ENCODE data around the gene ACIN1.
"Not testable (repeated sequence)": the region's sequence is repeated elsewhere in the genome, so short reads cannot be mapped to it uniquely, and the experiment has no call there.

Gene ACIN1

DNA sequence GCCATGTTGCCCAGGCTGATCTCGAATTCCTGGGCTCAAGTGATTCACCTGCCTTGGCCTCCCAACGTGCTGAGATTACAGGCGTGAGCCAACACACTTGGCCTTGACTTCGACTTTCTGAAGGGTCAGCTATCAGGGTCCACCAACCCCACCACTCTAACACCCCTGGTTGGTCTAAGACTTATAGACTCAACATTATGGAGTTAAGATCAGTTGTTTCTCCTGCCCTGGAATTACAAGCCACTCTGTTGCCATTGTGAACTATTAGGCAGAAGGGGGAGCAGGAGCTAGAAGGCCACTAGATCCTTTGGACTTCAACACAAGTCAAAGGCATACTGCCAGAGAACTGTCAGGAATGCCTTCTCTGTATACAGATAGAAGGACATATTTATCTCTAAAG, 54.8 kb downstream of the ACIN1 start:
- no peak for DNase-seq

DNA sequence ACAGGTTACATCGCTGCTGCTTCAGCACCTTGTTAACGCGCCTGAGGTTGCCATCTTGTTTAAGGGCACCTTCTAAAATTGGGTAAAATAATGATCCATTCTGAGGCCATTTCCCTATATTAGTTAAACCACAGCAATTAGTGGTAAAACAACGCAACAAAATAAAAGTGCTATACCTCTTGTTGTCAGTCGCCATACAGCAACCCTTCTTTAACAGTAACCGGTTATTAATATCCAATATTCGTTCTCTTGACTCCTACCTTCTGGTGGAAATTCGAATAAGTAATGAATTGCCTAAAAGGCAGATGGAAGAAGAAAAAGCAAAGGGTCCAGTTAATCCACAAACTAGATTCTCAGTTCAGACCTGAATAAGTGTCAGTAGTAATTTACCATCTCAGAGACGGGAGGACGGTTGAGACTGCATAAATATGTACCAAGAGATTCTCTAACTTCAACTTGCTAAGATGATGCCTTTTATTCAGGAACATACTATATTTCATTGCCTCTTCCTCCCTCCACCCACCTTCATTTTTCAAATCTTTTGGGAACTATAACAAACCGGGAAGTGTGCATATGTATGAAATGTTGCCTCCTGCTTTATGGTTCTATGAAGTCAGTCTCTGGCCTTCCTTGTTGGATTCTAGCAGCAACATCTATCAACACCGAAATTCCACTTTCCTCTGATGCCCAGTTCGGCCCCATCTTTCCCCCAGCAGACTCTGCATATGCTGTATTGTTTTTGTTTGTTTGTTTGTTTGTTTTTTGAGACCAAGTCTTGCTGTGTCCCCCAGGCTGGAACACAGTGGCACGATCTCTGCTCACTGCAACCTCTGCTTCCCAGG, 59.4 kb downstream of the ACIN1 start:
- DNase-seq, result no peak

DNA sequence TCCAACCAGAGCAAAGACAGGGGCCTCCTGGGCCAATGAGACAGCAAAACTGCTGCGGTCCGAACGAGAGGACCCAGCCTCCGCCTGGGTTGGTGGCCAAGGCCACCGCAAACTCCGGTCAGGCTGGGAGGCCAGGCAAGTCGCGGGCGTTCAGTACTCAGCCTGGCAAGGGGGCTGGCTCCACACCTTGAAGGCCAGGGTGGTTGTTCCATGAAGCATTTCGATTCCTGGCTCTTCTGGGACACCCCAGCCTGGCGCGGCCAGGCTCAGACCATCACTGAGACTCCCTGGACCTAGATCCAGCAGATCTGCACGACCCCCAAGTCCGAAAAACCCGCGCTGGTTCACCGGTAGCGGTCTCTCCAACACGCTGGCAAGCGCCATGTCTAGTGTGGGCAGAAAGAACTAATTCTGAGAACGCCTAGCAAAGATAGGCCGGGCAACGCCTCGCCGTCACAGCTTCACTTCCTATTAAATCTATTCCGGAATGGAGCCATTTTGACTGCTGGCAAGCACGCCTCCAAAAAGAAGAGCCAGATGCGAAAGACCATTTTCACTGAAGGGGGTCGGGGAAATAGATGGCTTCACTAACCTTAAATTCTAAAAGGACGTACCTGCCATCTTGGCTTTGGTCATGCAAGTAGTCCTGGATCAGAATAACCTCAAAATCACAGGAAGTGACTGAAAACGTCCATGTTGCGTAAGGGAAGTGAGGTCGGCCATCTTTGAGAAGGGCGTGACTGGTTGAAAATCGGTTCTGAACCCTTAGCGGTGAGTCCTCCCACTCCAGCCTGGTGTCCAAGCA, 60.2 kb downstream of the ACIN1 start, which contains the start of gene PSMB5:
Gene PSMB5 (minus strand): TSS at position 403 of the 805 bp plus-strand sequence. CDS start 19 bp downstream, at position 384.
- DNase-seq, result peak; percentile 94

DNA sequence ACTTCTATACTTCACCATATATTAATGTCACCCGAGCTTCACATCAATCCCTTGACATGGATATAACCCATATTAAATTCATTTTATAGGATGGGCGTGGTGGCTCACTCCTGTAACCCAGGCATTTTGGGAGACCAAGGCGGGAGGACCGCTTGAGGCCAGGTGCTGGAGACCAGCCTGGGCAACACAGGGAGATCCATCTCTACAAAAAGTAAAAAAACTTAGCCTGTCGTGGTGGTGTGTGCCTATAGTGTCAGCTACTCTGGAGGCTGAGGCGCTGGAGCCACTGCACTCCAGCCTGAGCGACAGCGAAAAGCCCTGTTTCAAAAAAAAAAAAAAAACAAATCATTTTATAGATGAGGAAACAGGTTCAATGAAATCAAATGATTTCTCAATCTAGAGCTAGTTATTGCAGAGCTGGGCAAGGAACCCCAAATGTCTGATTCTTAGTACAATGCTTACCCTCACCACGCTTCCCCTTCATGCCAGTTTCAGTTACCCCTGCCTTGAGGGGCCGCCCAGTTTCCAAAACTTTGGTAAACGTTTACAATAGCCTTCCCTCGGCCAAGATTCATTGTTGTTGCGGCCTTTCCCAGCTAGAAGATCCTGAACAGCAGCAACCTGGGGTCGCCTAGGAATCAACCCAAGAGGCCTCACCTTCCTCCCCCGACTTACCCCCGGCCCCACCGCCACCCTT, 61.0 kb downstream of the ACIN1 start:
- no peak for DNase-seq

DNA sequence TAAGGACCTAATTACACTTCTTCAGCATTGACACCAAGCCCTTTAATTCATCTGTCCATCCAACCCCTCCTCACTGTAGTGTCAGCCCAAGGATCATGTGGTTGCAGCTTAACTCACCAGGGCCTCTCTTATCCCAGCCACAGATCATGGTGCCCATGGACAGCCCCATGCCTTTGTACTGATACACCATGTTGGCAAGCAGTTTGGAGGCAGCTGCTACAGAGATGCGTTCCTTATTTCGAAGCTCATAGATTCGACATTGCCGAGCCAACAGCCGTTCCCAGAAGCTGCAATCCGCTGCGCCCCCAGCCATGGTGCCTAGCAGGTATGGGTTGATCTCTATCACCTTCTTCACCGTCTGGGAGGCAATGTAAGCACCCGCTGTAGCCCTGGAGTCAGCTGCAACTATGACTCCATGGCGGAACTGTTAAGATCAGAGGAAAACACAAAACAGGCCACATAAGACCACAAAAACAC, 61.6 kb downstream of the ACIN1 start:
- no peak for DNase-seq

DNA sequence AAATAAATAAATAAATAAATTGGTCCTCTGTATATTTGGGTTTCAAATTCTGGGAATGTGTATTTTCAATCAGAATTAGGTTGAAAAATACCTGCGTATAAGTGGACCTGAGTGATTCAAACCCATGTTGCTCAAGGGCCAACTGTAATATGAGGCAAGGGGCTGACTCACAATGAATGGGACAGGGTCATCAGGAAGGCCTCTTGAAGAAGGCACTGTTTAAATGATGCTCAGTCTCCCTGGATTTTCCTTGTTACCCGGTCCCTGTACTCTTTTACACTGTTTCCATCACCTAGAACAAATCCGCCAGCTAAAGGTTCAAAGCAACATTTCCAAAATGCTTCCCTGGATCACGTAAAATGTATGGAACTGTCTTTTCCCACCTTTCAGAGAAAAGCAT, 64.0 kb downstream of the ACIN1 start:
- no peak for DNase-seq

DNA sequence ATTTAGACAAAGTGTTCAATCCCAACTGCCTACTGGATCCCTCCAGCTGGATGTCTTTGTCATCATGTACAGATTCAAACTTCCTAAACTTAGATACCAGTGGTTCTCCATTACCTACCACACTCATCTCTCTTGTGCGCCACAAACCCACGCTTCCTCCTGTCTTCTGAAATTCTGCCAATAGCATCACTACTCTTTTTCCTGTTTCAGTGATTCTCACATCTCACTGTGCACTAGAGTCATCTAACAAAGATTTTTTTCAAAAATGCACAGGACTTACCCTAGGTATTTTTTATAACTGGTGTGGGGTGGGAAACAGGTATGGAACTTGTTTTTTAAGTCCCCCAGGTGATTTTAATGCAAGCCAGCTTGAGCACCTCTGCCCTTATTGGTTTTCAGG, 66.1 kb downstream of the ACIN1 start:
- DNase-seq, result peak; percentile 49

DNA sequence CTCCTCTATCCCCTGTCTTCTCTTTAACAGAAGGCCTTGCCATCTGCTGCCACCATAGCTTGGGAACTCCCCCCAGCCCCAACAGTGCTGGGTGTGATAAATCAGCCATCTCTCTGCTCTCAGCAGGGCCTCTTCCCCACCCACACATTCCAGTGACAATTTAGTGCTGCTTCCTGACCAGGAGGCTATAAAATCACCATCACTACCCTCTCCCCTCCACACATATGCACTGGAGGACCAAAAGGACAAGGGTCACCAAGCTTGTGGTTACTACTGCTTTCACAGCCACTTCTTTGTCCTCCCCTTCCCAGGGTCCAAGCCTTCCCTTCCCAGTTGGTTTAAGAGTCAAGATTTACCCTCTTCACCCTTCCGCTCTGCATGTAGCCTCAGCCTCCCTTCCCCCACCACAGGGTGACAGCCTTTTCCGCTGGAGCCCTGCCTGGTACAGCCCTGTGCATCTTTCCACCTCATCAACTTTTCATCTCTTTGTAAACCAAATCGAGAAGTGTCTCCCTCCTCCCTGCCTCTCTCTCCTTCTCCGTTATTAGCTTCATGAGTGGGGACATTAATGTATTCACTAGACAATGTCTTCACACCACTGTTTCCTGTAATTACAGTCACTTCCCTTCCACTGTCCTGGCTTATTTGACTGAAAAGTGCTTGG, 69.7 kb downstream of the ACIN1 start:
- DNase-seq, result no peak

DNA sequence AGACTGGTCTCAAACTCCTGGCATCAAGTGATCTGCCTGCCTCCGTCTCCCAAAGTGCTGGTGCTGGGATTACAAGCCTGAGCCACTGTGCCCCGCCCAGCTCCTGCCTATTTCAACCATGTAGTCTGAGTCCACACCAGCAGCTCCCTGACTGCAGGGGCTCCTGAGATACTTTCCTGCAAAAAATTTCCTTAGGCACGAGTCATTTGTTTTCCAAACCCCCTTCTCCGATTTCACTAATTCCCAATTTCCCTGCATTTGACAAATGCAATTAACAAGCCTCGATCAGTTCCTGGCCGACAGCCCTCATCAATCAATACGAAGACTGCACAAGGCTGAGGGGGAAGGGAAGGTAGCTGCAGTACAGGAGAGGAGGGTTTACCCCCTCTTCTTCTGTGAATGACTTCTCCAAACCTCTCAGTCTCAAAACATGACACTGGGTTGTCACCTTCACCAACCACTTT, 70.3 kb downstream of the ACIN1 start:
- DNase-seq, result no peak

DNA sequence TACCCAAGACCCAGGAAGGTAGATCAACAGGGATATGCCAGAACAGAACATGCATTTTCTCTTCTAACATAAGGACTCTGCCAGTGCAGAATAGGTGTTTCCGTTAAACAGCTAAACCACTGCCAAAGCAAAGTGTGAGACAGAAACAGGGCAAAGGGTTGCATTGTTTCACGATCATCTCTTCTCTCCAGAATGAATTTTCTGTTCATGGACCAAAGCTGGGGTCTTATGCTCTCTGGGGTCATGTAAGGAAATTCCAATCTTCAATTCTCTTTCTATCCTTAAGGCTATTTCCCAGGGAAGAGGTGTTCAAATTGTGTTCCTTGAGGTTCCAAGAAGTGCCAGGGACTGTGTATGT, 71.2 kb downstream of the ACIN1 start:
- no peak for DNase-seq

DNA sequence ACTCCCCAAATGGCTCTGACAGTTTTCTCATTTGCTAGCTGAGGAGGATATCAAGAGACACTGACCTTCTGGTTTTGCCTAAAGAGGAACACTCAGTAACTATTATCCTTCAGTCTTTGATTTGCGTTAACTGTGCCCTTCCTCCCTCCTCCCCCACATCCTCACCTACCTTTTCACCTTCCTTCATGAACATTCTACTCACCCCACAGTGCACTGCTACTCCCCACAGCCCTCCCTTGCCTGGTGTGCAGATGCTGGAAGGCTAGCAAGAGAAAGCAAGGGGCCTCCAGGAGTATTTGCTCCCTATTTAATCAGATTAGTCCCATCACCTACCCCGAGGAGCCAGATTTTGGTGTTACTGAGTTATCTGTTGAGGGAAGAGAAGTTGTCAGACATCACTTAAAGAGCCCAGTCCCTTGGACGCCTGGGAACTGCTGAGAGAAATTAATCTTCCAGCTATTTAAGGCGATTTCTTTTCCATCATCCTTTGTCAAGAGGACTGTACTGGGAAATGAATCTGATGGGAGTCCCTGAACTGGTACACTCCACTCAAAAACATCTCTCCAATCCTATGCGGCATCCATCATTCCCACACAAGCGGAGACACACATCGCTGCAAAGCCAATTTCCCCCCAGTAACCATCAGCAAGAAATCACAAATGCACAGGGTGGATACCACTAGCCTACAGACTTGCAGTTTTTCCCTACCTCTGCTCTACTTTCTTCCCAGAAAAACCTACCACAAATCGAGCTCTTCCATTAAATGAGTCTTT, 71.7 kb downstream of the ACIN1 start:
- no peak for DNase-seq

DNA sequence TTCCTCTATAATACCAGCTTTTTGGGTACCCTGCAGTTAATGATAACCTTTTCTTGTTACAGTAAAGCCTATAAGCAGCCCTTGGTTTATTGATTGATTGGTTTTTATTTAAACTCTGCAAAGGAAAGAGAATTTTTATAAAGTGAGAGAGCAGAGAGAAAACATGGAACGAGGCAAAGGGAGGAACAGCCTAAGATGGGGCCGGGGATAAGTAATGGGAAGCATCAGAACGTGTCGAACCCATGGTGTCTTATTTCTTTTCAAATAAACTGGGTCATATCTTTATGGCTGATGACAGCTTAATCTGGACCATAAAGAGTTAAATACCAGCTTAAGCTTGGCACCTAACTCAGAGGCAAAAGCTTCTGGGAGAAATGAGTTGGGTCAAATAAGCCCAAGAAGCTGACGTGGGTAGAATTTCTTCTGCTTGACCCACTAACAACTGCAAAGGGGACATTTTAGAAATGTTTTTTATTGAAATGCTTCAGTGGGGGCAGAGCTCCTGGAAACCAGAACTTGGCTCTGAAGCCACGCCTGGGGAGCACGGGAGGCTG, 73.0 kb downstream of the ACIN1 start:
- DNase-seq, result no peak

DNA sequence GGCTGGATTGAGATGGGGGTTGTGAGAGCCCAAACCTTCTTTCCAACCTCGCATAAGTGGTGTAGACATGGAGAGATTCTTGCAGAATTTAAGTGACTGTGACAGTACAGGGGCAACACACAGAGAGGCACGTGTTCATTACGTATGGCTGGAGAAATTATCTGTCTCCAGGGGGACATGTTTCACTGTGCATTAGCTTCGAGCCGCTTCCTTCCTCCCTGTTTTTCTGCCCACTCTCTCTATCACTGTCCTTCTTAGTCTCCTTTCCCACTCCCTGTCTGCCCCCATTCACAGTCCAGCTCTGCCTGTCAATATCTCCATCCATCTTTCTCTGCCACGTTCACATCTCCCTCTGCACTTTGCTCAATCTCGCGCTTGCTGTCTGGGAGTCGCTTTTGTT, 73.5 kb downstream of the ACIN1 start:
- DNase-seq, result no peak

DNA sequence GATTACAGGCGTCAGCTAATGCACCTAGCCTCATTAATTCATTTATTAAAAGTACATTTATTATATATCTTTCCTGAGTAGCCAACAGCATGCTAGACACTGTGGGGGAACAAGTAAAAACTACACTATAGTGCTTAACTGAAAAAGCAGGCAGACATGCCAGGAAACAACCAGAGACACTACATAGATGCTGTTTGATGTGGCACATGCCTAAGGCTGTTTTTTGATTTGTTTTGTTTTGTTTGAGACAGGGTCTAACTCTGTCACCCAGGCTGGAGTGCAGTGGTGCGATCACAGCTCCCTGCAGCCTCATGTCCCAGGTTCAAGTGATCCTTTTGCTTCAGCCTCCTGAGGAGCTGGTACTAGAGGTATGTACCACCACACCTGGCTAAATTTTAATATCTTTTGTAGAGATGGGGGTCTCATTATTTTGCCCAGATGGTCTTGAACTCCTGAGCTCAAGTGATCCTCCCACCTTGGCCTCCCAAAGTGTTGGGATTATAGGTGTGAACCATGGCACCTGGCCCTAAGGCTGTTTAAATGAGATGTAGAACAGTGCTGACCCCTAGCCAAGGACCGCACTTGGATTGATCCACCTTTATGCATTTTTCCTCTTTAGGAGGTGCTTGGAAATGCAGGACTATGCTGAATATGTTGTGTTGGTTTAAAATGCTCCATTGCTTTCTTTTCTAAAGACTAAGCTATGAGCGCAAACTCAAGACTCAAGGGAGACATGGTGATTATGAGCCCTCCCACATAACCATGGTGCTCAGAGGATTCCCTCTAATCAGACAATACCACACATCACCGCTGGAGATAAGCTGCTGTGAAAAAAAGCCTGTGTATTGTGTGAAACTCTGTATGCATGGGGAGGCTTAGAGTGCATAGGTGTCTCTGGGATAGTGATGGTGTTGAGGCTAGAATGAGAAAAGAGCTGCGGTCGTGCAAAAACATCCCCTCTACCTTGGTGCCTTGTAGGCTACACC, 74.5 kb downstream of the ACIN1 start:
- DNase-seq, result no peak

DNA sequence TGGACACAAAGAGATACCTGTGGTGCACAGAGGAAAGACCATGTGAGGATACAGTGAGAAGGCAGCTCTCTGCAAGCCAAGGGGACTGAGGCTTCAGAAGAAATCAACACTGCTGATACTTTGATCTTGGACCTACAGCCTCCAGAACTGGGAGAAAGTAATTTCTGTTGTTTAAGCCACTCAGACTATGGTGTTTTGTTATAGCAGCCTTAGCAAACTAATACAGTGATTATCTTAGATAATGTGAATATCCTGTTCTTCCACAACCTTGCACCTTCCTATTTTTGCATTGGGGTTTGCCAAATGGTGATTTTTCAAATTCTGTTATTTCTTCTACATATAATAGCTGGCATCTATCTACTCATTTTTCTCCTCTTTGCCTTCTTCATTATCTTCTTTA, 76.8 kb downstream of the ACIN1 start:
- no peak for DNase-seq

DNA sequence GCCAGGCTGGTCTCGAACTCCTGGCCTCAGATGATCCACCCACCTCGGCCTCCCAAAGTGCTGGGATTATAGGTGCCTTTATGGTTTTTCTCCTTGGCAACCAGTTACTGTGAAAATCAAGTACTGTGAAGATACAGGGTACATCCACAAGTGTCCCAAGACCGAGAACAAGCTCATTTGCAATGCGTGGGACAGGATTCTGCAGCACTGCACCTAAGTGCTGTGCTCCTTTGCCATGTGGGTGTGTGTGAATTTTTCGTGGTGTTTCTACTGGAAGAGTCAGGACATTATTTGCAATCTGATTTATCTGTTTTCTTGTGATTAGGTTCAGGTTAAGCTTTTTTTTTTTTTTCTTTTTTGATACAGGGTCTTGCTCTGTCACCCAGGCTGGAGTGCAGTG, 77.8 kb downstream of the ACIN1 start:
- no peak for DNase-seq

DNA sequence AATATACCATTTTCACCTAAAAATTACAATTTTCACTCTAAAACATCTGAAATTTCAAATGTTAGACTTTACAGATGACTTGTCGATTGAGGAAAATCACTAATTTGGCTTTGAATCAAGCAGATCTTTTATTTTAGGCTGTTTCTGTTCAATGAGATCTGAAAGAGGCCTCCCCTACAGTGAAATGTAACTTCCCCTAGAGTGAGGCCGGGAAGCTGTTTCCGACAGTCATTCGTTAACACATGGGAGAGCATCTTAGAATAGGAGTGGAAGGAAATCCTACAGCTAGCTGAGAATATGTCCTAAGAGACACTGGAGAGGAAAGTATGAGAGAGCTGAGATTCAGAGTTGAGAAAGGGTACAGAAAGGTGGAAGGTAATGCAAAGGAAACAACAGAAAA, 79.3 kb downstream of the ACIN1 start:
- DNase-seq, result no peak

DNA sequence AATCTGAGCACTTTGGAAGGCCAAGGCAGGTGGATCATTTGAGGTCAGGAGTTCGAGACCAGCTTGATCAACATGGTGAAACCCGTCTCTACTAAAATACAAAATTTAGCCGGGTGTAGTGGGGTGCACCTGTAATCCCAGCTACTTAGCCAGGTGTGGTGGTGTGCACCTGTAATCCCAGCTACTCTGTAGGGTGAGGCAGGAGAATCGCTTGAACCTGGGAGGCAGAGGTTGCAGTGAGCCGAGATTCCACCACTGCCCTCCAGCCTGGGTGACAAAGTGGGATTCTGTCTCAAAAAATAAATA, 81.2 kb downstream of the ACIN1 start:
- not testable (repeated sequence) for DNase-seq

DNA sequence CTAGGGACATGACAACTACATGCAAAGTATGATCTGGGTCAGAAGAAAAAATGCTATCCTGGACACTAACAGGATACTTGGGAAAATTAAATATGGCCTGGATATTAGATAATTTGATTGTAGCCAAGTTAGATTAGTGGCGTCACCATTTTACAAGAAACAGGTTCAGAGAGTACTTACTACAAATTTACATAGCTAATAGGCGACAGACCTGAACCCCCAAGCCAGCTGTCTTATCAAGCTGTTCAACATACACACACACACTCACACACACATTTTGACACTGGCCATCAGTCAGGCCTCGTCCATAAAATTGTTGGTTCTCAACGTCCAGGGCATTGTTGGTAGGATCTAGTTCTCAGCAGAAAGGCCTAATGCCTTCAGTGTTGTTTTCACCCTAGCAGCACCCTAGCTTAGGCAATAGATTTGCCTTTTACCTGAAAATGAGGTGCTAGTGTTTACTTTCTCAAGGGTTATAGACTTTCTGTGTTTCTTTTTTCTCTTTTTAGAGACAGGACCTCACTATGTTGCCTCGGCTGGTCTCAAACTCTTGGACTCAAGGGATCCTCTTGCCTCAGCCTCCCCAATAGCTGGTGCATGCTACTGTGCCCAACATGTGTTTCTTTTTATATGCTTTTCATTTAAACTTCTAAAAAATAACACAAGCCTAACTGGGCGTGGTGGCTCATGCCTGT, 81.7 kb downstream of the ACIN1 start:
- no peak for DNase-seq
